K562 (cell line): ENCODE results near the gene C6orf15. TPM values are rescaled to one million over a fixed set of nuclear protein-coding genes. Genes with fewer than 3 reads are reported as not detected.

Experiments used
- CCNT2 ChIP-seq: IDR thresholded peaks from 2 replicates; pipeline ENCODE4 v1.6.1; 2011; ENCODE audit warnings: borderline replicate concordance, low read depth, mild to moderate bottlenecking, moderate library complexity, mixed read lengths, low read length; ENCODE audit not compliant: insufficient read length; ENCODE audit errors: extremely low read depth
- CSDE1 ChIP-seq, 2 experiments: fragments of 450-650 bp; IDR thresholded peaks; 2 replicates each; pipeline ENCODE4 v1.6.1; 2016; ENCODE audit warnings: mild to moderate bottlenecking in 1 of 2
- HDAC1 ChIP-seq, 2 experiments: fragments of 450-650 bp; IDR thresholded peaks; 2 replicates each; pipeline ENCODE4 v1.6.1; 2016 to 2017; ENCODE audit warnings: inconsistent platforms in 1 of 2, mild to moderate bottlenecking in 1 of 2, moderate library complexity in 1 of 2
- HDAC2 ChIP-seq: fragments of 450-650 bp; IDR thresholded peaks from 2 replicates; pipeline ENCODE4 v1.6.1; 2016; ENCODE audit warnings: mild to moderate bottlenecking
- PHF20 ChIP-seq: fragments of 450-650 bp; IDR thresholded peaks from 2 replicates; pipeline ENCODE4 v1.6.1; 2018; ENCODE audit not compliant: partially characterized antibody
- RBM34 ChIP-seq: fragments of 200-400 bp; formaldehyde crosslinking; IDR thresholded peaks from 2 replicates; pipeline ENCODE4 v1.6.1; 2018; ENCODE audit warnings: low read length, borderline replicate concordance; ENCODE audit not compliant: insufficient read depth
- SUPT5H ChIP-seq: fragments of 450-650 bp; IDR thresholded peaks from 2 replicates; pipeline ENCODE4 v1.6.1; 2016
- ZNF134 ChIP-seq: fragments of 250-450 bp; sonication (Bioruptor Pico); conservative IDR thresholded peaks from 2 replicates; pipeline ENCODE4 v1.4.0; 2020
- polyA plus RNA-seq, 8 experiments: library from polyadenylated mRNA; depleted of rRNA in 4 of 8; stranded (reverse) in 5 of 8; unstranded in 3 of 8; fragments of >200 nt; fragmentation: Nextera tagmentation in 2 of 8; fragmentation: Illumina TruSeq in 1 of 8; extraction: Ambion mirVana in 2 of 8; extraction: Trizol in 1 of 8; gene quantifications; 2 replicates each; pipeline versions ENCODE4 v1.2.1 to v1.2.3, GENCODE V29; 2011 to 2014; ENCODE audit warnings: inconsistent platforms in 1 of 8, missing spikeins in 1 of 8
- total RNA-seq, 7 experiments: library from RNA; depleted of rRNA in 6 of 7; stranded (reverse); fragments of >200 nt in 6 of 7; fragmentation: Illumina TruSeq in 2 of 7; extraction: Trizol in 2 of 7; gene quantifications; 2 replicates each; pipeline versions ENCODE4 v1.2.1 to v1.2.3, GENCODE V29; 2011 to 2021; ENCODE audit warnings: low replicate concordance in 1 of 7
- TF ChIP-seq, protein P1 (sequence below): fragments of 450-650 bp; formaldehyde crosslinking; IDR thresholded peaks from 2 replicates; pipeline ENCODE4 v1.4.0; 2022; ENCODE audit warnings: mild to moderate bottlenecking, moderate library complexity
- TF ChIP-seq, protein P2 (sequence below), 2 experiments: fragments of 450-650 bp in 1 of 2; sonication (generic) in 1 of 2; formaldehyde crosslinking in 1 of 2; IDR thresholded peaks; 2 replicates each; pipeline versions ENCODE4 v1.7.1 to v1.9.0; 2016 to 2022; ENCODE audit warnings: inconsistent platforms in 1 of 2, mild to moderate bottlenecking in 1 of 2, missing genetic modification reagents in 1 of 2
- TF ChIP-seq, protein P3 (sequence below): fragments of 250-450 bp; sonication (Bioruptor Pico); IDR thresholded peaks from 2 replicates; pipeline ENCODE4 v1.6.1; 2021; ENCODE audit warnings: mild to moderate bottlenecking
- TF ChIP-seq, protein P4 (sequence below): fragments of 450-650 bp; IDR thresholded peaks from 2 replicates; pipeline ENCODE4 v1.6.1; 2017; ENCODE audit warnings: antibody characterized with exemption, mild to moderate bottlenecking

Gene C6orf15
- total and polyA plus RNA-seq, 9 of the 15 experiments (the other 6 are each of a cell fraction or from before 2014, with no cell fraction given), result not detected

DNA sequence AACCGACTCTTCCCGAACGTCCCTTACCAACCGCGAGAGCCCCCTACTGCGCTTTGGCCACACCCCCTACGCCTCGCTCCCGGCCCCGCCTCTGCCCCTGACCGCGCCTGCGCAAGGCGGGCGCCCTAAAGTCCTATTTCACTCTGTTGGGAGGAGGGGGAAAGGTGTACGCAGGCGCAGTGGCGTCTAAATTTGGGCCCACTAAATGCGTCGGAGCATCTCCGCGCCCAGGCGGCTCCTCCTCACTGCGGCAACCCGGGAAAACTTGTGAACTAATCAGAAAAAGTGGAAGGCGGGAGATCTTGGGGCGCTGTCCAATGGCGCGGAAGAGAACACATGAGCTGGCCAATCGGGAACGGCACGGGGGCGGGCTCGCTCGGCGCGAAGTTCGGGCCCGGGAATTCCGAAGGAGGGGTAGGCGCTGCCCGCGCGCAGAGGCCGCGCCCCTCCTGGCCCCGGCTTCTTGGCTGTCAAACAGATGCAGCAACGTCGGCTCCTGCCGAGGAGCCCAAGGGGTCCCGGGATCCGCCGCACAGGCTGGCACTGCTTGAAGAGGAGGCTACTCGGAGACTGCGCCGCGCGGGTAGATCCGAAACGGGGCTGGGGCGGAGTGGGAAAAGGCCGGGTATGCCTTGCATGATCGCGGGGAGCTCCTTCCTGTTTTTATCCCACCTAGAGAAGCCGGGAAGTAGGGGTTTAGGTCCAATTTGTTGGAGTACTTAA is 45.9 kb upstream of the C6orf15 start, which contains the start of gene TCF19 (continued):
- no peak for TF ChIP-seq ZNF134 (CRISPR knock-in tag)
- no peak for TF ChIP-seq RBM34
- peak; percentile 20 for TF ChIP-seq CCNT2
- TF ChIP-seq SUPT5H, result peak; percentile 7
- peak; percentile 47 for TF ChIP-seq PHF20
- TF ChIP-seq, protein P1, sequence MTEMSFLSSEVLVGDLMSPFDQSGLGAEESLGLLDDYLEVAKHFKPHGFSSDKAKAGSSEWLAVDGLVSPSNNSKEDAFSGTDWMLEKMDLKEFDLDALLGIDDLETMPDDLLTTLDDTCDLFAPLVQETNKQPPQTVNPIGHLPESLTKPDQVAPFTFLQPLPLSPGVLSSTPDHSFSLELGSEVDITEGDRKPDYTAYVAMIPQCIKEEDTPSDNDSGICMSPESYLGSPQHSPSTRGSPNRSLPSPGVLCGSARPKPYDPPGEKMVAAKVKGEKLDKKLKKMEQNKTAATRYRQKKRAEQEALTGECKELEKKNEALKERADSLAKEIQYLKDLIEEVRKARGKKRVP, result no peak
- no peak for TF ChIP-seq CSDE1 (IDR thresholded peaks at IDR 0.05)
- peak; percentile 81 for TF ChIP-seq HDAC2
- TF ChIP-seq HDAC1 (IDR thresholded peaks at IDR 0.05), result peak in 1 of 2 experiments; percentile 94; a peak in 2 of 4 replicates
- TF ChIP-seq, protein P2, sequence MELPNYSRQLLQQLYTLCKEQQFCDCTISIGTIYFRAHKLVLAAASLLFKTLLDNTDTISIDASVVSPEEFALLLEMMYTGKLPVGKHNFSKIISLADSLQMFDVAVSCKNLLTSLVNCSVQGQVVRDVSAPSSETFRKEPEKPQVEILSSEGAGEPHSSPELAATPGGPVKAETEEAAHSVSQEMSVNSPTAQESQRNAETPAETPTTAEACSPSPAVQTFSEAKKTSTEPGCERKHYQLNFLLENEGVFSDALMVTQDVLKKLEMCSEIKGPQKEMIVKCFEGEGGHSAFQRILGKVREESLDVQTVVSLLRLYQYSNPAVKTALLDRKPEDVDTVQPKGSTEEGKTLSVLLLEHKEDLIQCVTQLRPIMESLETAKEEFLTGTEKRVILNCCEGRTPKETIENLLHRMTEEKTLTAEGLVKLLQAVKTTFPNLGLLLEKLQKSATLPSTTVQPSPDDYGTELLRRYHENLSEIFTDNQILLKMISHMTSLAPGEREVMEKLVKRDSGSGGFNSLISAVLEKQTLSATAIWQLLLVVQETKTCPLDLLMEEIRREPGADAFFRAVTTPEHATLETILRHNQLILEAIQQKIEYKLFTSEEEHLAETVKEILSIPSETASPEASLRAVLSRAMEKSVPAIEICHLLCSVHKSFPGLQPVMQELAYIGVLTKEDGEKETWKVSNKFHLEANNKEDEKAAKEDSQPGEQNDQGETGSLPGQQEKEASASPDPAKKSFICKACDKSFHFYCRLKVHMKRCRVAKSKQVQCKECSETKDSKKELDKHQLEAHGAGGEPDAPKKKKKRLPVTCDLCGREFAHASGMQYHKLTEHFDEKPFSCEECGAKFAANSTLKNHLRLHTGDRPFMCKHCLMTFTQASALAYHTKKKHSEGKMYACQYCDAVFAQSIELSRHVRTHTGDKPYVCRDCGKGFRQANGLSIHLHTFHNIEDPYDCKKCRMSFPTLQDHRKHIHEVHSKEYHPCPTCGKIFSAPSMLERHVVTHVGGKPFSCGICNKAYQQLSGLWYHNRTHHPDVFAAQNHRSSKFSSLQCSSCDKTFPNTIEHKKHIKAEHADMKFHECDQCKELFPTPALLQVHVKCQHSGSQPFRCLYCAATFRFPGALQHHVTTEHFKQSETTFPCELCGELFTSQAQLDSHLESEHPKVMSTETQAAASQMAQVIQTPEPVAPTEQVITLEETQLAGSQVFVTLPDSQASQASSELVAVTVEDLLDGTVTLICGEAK (IDR thresholded peaks at IDR 0.05), result 0 out of 2 replicates have a peak, but pooled peaks have one; percentile 22
- TF ChIP-seq, protein P2 (CRISPR knock-in tag; IDR thresholded peaks at IDR 0.05), result no peak
- TF ChIP-seq, protein P3, sequence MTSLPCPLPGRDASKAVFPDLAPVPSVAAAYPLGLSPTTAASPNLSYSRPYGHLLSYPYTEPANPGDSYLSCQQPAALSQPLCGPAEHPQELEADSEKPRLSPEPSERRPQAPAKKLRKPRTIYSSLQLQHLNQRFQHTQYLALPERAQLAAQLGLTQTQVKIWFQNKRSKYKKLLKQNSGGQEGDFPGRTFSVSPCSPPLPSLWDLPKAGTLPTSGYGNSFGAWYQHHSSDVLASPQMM, result no peak
- TF ChIP-seq, protein P4, sequence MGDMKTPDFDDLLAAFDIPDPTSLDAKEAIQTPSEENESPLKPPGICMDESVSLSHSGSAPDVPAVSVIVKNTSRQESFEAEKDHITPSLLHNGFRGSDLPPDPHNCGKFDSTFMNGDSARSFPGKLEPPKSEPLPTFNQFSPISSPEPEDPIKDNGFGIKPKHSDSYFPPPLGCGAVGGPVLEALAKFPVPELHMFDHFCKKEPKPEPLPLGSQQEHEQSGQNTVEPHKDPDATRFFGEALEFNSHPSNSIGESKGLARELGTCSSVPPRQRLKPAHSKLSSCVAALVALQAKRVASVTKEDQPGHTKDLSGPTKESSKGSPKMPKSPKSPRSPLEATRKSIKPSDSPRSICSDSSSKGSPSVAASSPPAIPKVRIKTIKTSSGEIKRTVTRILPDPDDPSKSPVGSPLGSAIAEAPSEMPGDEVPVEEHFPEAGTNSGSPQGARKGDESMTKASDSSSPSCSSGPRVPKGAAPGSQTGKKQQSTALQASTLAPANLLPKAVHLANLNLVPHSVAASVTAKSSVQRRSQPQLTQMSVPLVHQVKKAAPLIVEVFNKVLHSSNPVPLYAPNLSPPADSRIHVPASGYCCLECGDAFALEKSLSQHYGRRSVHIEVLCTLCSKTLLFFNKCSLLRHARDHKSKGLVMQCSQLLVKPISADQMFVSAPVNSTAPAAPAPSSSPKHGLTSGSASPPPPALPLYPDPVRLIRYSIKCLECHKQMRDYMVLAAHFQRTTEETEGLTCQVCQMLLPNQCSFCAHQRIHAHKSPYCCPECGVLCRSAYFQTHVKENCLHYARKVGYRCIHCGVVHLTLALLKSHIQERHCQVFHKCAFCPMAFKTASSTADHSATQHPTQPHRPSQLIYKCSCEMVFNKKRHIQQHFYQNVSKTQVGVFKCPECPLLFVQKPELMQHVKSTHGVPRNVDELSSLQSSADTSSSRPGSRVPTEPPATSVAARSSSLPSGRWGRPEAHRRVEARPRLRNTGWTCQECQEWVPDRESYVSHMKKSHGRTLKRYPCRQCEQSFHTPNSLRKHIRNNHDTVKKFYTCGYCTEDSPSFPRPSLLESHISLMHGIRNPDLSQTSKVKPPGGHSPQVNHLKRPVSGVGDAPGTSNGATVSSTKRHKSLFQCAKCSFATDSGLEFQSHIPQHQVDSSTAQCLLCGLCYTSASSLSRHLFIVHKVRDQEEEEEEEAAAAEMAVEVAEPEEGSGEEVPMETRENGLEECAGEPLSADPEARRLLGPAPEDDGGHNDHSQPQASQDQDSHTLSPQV, result no peak
